ENCODE data around the gene PALB2. TPM values are rescaled to one million over a fixed set of nuclear protein-coding genes. Genes with fewer than 3 reads are reported as not detected.

The PALB2 gene
- total and polyA plus RNA-seq, 9 of the 15 experiments (the other 6 are each of a cell fraction or from before 2014, with no cell fraction given) = 7.0 to 25.8 (median 15.2) TPM

DNA sequence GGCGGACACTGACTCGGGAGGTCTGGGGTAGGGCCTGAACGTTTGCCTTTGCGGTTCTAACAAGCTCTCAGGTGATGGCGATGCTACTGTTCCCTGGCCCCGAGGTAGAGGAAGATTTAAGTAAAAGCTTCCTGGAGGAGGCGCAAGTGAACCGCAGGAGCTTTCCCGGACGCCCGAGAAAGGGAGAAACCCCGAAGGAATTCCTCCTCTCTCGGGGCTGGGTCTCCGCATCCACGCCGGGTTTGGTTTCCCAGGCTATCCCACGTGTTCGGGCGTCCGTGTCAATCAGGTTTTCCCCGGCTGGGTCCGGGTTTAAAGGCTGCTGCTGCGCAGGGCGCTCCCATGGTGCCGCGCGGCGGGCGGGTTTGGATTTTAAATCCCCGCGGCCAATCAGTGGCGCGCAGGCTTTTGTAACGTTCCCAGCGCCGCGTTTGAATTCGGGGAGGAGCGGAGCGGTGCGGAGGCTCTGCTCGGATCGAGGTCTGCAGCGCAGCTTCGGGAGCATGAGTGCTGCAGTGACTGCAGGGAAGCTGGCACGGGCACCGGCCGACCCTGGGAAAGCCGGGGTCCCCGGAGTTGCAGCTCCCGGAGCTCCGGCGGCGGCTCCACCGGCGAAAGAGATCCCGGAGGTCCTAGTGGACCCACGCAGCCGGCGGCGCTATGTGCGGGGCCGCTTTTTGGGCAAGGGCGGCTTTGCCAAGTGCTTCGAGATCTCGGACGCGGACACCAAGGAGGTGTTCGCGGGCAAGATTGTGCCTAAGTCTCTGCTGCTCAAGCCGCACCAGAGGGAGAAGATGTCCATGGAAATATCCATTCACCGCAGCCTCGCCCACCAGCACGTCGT is 37.5 kb upstream of the PALB2 start, which contains the start of gene PLK1 (continued):
- TF ChIP-seq SRSF3 (IDR thresholded peaks at IDR 0.05; ENCODE audit: insufficient read depth, low read length) (no peak), HDAC1 (IDR thresholded peaks at IDR 0.05) (peak in 1 of 2 experiments; percentile 92; a peak in 2 of 4 replicates), TEAD4 (IDR thresholded peaks at IDR 0.05; ENCODE audit: low read length) (peak; percentile 37; the same call in 1 of the 2 replicates), TEAD4 (CRISPR knock-in tag; IDR thresholded peaks at IDR 0.05; ENCODE audit: borderline replicate concordance) (no peak), POLR2AphosphoS5 (IDR thresholded peaks at IDR 0.05; ENCODE audit: control insufficient read depth, insufficient read depth, low read depth, low read length) (peak; percentile 45; the same call in 1 of the 2 replicates), ZNF695 (CRISPR knock-in tag; IDR thresholded peaks at IDR 0.05) (no peak), ZNF140 (CRISPR knock-in tag; IDR thresholded peaks at IDR 0.05) (no peak), ZNF778 (CRISPR knock-in tag; IDR thresholded peaks at IDR 0.05) (no peak), PYGO2 (tag; IDR thresholded peaks at IDR 0.05) (no peak), HOXB6 (CRISPR knock-in tag; IDR thresholded peaks at IDR 0.05; ENCODE audit: borderline replicate concordance) (no peak), MIER1 (IDR thresholded peaks at IDR 0.05; ENCODE audit: low read depth) (no peak), SNRNP70 (optimal IDR thresholded peaks at IDR 0.05; ENCODE audit: low read depth, low read length) (no peak), HDAC8 (tag; IDR thresholded peaks at IDR 0.05) (0 out of 2 replicates have a peak, but pooled peaks have one; percentile 45), FIP1L1 (IDR thresholded peaks at IDR 0.05; ENCODE audit: low read depth, low read length, poor library complexity, severe bottlenecking) (peak; percentile 85), SRF (CRISPR knock-in tag; IDR thresholded peaks at IDR 0.05) (no peak), MAZ (CRISPR knock-in tag; conservative IDR thresholded peaks at IDR 0.05 in 1 of 2, IDR thresholded peaks at IDR 0.05 in 1 of 2) (peak in 1 of 2 experiments; percentile 30; a peak in 1 of 4 replicates), BRD9 (IDR thresholded peaks at IDR 0.05; ENCODE audit: low read depth, partially characterized antibody) (no peak), SLC30A9 (CRISPR knock-in tag; IDR thresholded peaks at IDR 0.05) (no peak), NR2F6 (CRISPR knock-in tag; IDR thresholded peaks at IDR 0.05) (no peak)
- TF ChIP-seq, protein P1, sequence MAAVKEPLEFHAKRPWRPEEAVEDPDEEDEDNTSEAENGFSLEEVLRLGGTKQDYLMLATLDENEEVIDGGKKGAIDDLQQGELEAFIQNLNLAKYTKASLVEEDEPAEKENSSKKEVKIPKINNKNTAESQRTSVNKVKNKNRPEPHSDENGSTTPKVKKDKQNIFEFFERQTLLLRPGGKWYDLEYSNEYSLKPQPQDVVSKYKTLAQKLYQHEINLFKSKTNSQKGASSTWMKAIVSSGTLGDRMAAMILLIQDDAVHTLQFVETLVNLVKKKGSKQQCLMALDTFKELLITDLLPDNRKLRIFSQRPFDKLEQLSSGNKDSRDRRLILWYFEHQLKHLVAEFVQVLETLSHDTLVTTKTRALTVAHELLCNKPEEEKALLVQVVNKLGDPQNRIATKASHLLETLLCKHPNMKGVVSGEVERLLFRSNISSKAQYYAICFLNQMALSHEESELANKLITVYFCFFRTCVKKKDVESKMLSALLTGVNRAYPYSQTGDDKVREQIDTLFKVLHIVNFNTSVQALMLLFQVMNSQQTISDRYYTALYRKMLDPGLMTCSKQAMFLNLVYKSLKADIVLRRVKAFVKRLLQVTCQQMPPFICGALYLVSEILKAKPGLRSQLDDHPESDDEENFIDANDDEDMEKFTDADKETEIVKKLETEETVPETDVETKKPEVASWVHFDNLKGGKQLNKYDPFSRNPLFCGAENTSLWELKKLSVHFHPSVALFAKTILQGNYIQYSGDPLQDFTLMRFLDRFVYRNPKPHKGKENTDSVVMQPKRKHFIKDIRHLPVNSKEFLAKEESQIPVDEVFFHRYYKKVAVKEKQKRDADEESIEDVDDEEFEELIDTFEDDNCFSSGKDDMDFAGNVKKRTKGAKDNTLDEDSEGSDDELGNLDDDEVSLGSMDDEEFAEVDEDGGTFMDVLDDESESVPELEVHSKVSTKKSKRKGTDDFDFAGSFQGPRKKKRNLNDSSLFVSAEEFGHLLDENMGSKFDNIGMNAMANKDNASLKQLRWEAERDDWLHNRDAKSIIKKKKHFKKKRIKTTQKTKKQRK (IDR thresholded peaks at IDR 0.05; ENCODE audit: borderline replicate concordance, low read depth, low read length) = no peak
- TF ChIP-seq, protein P2, sequence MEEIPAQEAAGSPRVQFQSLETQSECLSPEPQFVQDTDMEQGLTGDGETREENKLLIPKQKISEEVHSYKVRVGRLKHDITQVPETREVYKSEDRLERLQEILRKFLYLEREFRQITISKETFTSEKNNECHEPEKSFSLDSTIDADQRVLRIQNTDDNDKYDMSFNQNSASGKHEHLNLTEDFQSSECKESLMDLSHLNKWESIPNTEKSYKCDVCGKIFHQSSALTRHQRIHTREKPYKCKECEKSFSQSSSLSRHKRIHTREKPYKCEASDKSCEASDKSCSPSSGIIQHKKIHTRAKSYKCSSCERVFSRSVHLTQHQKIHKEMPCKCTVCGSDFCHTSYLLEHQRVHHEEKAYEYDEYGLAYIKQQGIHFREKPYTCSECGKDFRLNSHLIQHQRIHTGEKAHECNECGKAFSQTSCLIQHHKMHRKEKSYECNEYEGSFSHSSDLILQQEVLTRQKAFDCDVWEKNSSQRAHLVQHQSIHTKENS (CRISPR knock-in tag; IDR thresholded peaks at IDR 0.05) = no peak

Measured in K562 (cell line).